Heart left ventricle (tissue), 13 donors: ENCODE measurements around the gene CMAS.

ENCODE experiments used
- CTCF ChIP-seq, 12 donors: fragments of 200-600 bp; sonication (generic) in 4 of 12; IDR thresholded peaks; one replicate each; pipeline versions ENCODE4 v1.5.0 to v1.8.0; 2018 to 2022; ENCODE audit warnings: antibody characterized with exemption in 12 of 12, mild to moderate bottlenecking in 5 of 12
- POLR2A ChIP-seq, 2 donors: fragments of 450-650 bp; IDR thresholded peaks; one replicate each; pipeline ENCODE4 v1.6.1; 2017; ENCODE audit warnings: antibody characterized with exemption in 2 of 2, mild to moderate bottlenecking in 2 of 2, moderate library complexity in 2 of 2
- donor health status: ischemic (EF 13 %, LVEDD 7.1; RV severe dilation, severe dysfunction).
- donor health status: DM: no; HTN: yes; CAD: no.
- donor health status: DM: no; HTN: no; CAD: no.
- donor health status: ischemic (EF 25% LVEDD 6.9; RV normal size, moderate dysfunction).
- donor health status: ischemic (EF 25% LVEDD 5.7; RV mildly dilated, moderate dysfunction).
- donor health status: ischemic (EF 35%, LVEDD 5.7; RV mildly dilated, moderate dysfunction).
- donor health status: nonischemic (EF 11% LVEDD 7.7; RV severe dilation, severe dysfunction).
- donor health status: DM: yes; HTN: yes; CAD: no.
- donor health status: PGD.
- donor health status: ischemic (EF 29% LVEDD 5.4; RV normal size, mild dysfunction).
- donor health status: nonischemic (EF 23%, LVEDD 6.1; RV moderate dilation, normal function).

- TF ChIP-seq CTCF (IDR thresholded peaks at IDR 0.05) (no peak), POLR2A (IDR thresholded peaks at IDR 0.05) (no peak)
These were observed 36.2 kb downstream of the CMAS start for GRCh38 chr12:22082190-22082701.
